Measurements from ENCODE around the gene B4GALNT4. TPM values are rescaled to one million over a fixed set of nuclear protein-coding genes. Genes with fewer than 3 reads are reported as not detected.

The B4GALNT4 gene
- total RNA-seq, 1 experiment from 2014 or later: 1.9 TPM

DNA sequence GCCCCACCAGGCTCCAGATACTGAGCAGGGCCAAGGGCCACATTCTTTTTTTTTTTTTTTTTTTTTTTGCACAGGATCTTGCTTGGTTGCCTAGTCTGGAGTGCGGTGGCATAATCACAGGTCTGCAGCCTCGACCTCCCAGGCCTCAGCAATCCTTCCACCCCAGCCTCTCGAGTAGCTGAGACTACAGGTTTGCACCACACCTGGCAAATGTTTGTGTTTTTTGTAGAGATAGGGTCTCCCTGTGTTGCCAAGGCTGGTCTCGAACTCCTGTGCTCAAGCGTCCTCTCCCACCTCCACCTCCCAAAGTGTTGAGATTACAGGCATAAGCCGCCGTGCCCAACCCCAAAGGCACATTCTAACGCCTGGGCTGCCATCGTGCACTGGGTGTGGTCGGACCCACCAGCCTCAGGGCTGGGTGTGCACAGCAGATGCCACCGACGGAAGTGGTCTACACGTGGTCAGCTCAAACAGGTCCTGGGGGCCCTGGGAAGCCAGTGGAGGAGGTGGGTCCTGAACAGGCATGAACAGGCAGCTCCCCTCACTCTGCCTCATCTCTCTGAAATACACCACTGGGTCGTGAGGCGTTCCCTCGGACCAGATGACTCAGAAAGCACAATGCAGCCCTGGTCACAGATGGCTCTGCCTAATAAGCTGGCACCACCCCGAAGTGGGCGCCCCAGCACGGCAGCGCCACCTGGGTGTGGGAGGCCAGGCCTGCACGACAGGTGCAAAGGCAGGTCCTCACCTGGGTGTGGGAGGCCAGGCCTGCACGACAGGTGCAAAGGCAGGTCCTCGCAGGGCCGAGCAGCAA lies 5.1 kb upstream of the B4GALNT4 start:
- DNase-seq: peak; percentile 75
- Mint-ChIP-seq H3K27ac (ENCODE audit: unreplicated experiment) (no peak overlapping the region), H3K4me3 (ENCODE audit: low read depth, unreplicated experiment) (no peak overlapping the region), H3K27me3 (ENCODE audit: unreplicated experiment) (peaks cover 50% of the 10 kb centered on the region), H3K9me3 (ENCODE audit: low read depth, unreplicated experiment) (peaks cover 5% of the 10 kb centered on the region), H3K36me3 (ENCODE audit: insufficient read depth, unreplicated experiment) (peaks cover 10% of the 10 kb centered on the region), H3K4me1 (ENCODE audit: low read depth, unreplicated experiment) (peaks cover 8% of the 10 kb centered on the region)
- TF ChIP-seq, protein P1, sequence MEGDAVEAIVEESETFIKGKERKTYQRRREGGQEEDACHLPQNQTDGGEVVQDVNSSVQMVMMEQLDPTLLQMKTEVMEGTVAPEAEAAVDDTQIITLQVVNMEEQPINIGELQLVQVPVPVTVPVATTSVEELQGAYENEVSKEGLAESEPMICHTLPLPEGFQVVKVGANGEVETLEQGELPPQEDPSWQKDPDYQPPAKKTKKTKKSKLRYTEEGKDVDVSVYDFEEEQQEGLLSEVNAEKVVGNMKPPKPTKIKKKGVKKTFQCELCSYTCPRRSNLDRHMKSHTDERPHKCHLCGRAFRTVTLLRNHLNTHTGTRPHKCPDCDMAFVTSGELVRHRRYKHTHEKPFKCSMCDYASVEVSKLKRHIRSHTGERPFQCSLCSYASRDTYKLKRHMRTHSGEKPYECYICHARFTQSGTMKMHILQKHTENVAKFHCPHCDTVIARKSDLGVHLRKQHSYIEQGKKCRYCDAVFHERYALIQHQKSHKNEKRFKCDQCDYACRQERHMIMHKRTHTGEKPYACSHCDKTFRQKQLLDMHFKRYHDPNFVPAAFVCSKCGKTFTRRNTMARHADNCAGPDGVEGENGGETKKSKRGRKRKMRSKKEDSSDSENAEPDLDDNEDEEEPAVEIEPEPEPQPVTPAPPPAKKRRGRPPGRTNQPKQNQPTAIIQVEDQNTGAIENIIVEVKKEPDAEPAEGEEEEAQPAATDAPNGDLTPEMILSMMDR (IDR thresholded peaks at IDR 0.05; ENCODE audit: unreplicated experiment): no peak
- CTCF ChIA-PET: interaction anchor here (0.7 to 1.0 kb wide), 2 partner anchors 22 to 496 kb away, joined by 3 to 4 read pairs; no protein-coding TSS in a partner anchor
- BruUV-seq (replicated peaks): no TSS peak
- intact Hi-C loops (cut with micrococcal nuclease; ENCODE audit: unreplicated experiment): no loop called here

- no TSS peak for BruUV-seq (replicated peaks)
- peaks cover 5% of the 10 kb centered on the region for H3K9me3 Mint-ChIP-seq (ENCODE audit: low read depth, unreplicated experiment)
- H3K36me3 Mint-ChIP-seq (ENCODE audit: insufficient read depth, unreplicated experiment): peaks cover 10% of the 10 kb centered on the region
- no peak overlapping the region for H3K27ac Mint-ChIP-seq (ENCODE audit: unreplicated experiment)
- DNase-seq: no peak
- CTCF ChIA-PET: no interaction called here
- no peak overlapping the region for H3K4me3 Mint-ChIP-seq (ENCODE audit: low read depth, unreplicated experiment)
- TF ChIP-seq, protein P1 (IDR thresholded peaks at IDR 0.05; ENCODE audit: unreplicated experiment): no peak
- intact Hi-C loops (cut with micrococcal nuclease; ENCODE audit: unreplicated experiment): no loop called here
- H3K4me1 Mint-ChIP-seq (ENCODE audit: low read depth, unreplicated experiment): peaks cover 8% of the 10 kb centered on the region
- H3K27me3 Mint-ChIP-seq (ENCODE audit: unreplicated experiment): peaks cover 44% of the 10 kb centered on the region
Measured at GRCh38 chr11:364991-365725, 4.1 kb upstream of the B4GALNT4 start.

- peaks cover 45% of the 10 kb centered on the region for H3K27me3 Mint-ChIP-seq (ENCODE audit: unreplicated experiment)
- DNase-seq: no peak
- no peak overlapping the region for H3K27ac Mint-ChIP-seq (ENCODE audit: unreplicated experiment)
- no peak overlapping the region for H3K4me3 Mint-ChIP-seq (ENCODE audit: low read depth, unreplicated experiment)
- BruUV-seq (replicated peaks): no TSS peak
- peaks cover 5% of the 10 kb centered on the region for H3K9me3 Mint-ChIP-seq (ENCODE audit: low read depth, unreplicated experiment)
- H3K36me3 Mint-ChIP-seq (ENCODE audit: insufficient read depth, unreplicated experiment): peaks cover 12% of the 10 kb centered on the region
- TF ChIP-seq, protein P1 (IDR thresholded peaks at IDR 0.05; ENCODE audit: unreplicated experiment): no peak
- intact Hi-C loops (cut with micrococcal nuclease; ENCODE audit: unreplicated experiment): no loop called here
- H3K4me1 Mint-ChIP-seq (ENCODE audit: low read depth, unreplicated experiment): peaks cover 8% of the 10 kb centered on the region
- CTCF ChIA-PET: no interaction called here
Measured at GRCh38 chr11:365831-366230, 3.5 kb upstream of the B4GALNT4 start.

GRCh38 chr11:367956-368413 lies 1.3 kb upstream of the B4GALNT4 start:
- no TSS peak for BruUV-seq (replicated peaks)
- TF ChIP-seq, protein P1 (IDR thresholded peaks at IDR 0.05; ENCODE audit: unreplicated experiment): no peak
- CTCF ChIA-PET: no interaction called here
- Mint-ChIP-seq H3K36me3 (ENCODE audit: insufficient read depth, unreplicated experiment) (peaks cover 18% of the 10 kb centered on the region), H3K9me3 (ENCODE audit: low read depth, unreplicated experiment) (no peaks in the 10 kb centered on the region), H3K4me1 (ENCODE audit: low read depth, unreplicated experiment) (peaks cover 8% of the 10 kb centered on the region), H3K27ac (ENCODE audit: unreplicated experiment) (no peak overlapping the region), H3K27me3 (ENCODE audit: unreplicated experiment) (peaks cover 66% of the 10 kb centered on the region), H3K4me3 (ENCODE audit: low read depth, unreplicated experiment) (peak overlapping the region; percentile 45)
- DNase-seq: no peak
- intact Hi-C loops (cut with micrococcal nuclease; ENCODE audit: unreplicated experiment): no loop called here
